T-helper 2 cell (primary cell): Measurements from ENCODE around the gene NUP62.

Experiments
- DNase-seq, 5 experiments: peaks; one replicate each; pipeline versions ENCODE4 v3.0.0 to v3.0.0-alpha.2; 2012 to 2022

The NUP62 gene

GRCh38 chr19:49864890-49865289 lies 64.4 kb downstream of the NUP62 start:
- DNase-seq: no peak

- no peak for DNase-seq
Measured at GRCh38 chr19:49863935-49864320, 65.4 kb downstream of the NUP62 start.

GRCh38 chr19:49863254-49863934 lies 65.9 kb downstream of the NUP62 start:
- DNase-seq: no peak

GRCh38 chr19:49862391-49863253 lies 66.7 kb downstream of the NUP62 start:
- peak in 1 of 5 experiments; percentile 51 for DNase-seq

GRCh38 chr19:49861541-49862378 lies 67.5 kb downstream of the NUP62 start:
- no peak for DNase-seq

GRCh38 chr19:49861107-49861506 lies 68.2 kb downstream of the NUP62 start:
- no peak for DNase-seq

- DNase-seq: no peak
Measured at GRCh38 chr19:49860336-49861102, 68.8 kb downstream of the NUP62 start.

- no peak for DNase-seq
Measured at GRCh38 chr19:49859682-49860335, 69.5 kb downstream of the NUP62 start.

- no peak for DNase-seq
Measured at GRCh38 chr19:49858088-49858985, 71.0 kb downstream of the NUP62 start.

GRCh38 chr19:49857838-49858087 lies 71.5 kb downstream of the NUP62 start:
- DNase-seq: no peak

GRCh38 chr19:49857061-49857837 lies 72.1 kb downstream of the NUP62 start:
- no peak for DNase-seq
